ENCODE measurements around the gene SLC6A1. TPM values are rescaled to one million over a fixed set of nuclear protein-coding genes. Genes with fewer than 3 reads are reported as not detected.

Gene SLC6A1
- total and polyA plus RNA-seq, 4 donors: 16.0 to 71.9 (median 33.8) TPM

- Histone ChIP-seq H3K9ac (ENCODE audit: low read depth in 1 of 2, low read length in 2 of 2) (no peak overlapping the region), H3K27me3 (ENCODE audit: control insufficient read depth in 4 of 4, insufficient read depth in 4 of 4, low read length in 3 of 4) (no peaks in the 10 kb centered on the region), H3K36me3 (ENCODE audit: control insufficient read depth in 4 of 4, insufficient read depth in 3 of 4, low read depth in 1 of 4, low read length in 3 of 4) (no peaks in the 10 kb centered on the region), H3K4me3 (ENCODE audit: low read depth in 1 of 3, low read length in 3 of 3) (no peak overlapping the region), H3K4me1 (ENCODE audit: control insufficient read depth in 4 of 4, insufficient read depth in 4 of 4, low read length in 3 of 4) (no peaks in the 10 kb centered on the region), H3K27ac (ENCODE audit: low read depth in 1 of 2, low read length in 2 of 2) (no peak overlapping the region), H3K9me3 (ENCODE audit: control insufficient read depth in 4 of 4, low read length in 3 of 4) (no peaks in the 10 kb centered on the region)
- DNase-seq (ENCODE audit: low spot score): no peak
- no peak for TF ChIP-seq TAF1 (conservative IDR thresholded peaks at IDR 0.05)
- no peak for TF ChIP-seq RXRA (IDR thresholded peaks at IDR 0.05)
- TF ChIP-seq RAD21 (IDR thresholded peaks at IDR 0.05): no peak
- no peak for TF ChIP-seq FOXA2 (IDR thresholded peaks at IDR 0.05)
- TF ChIP-seq, protein P1, sequence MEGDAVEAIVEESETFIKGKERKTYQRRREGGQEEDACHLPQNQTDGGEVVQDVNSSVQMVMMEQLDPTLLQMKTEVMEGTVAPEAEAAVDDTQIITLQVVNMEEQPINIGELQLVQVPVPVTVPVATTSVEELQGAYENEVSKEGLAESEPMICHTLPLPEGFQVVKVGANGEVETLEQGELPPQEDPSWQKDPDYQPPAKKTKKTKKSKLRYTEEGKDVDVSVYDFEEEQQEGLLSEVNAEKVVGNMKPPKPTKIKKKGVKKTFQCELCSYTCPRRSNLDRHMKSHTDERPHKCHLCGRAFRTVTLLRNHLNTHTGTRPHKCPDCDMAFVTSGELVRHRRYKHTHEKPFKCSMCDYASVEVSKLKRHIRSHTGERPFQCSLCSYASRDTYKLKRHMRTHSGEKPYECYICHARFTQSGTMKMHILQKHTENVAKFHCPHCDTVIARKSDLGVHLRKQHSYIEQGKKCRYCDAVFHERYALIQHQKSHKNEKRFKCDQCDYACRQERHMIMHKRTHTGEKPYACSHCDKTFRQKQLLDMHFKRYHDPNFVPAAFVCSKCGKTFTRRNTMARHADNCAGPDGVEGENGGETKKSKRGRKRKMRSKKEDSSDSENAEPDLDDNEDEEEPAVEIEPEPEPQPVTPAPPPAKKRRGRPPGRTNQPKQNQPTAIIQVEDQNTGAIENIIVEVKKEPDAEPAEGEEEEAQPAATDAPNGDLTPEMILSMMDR (IDR thresholded peaks at IDR 0.05; ENCODE audit: low read depth, low read length, missing input control): no peak
- TF ChIP-seq, protein P2, sequence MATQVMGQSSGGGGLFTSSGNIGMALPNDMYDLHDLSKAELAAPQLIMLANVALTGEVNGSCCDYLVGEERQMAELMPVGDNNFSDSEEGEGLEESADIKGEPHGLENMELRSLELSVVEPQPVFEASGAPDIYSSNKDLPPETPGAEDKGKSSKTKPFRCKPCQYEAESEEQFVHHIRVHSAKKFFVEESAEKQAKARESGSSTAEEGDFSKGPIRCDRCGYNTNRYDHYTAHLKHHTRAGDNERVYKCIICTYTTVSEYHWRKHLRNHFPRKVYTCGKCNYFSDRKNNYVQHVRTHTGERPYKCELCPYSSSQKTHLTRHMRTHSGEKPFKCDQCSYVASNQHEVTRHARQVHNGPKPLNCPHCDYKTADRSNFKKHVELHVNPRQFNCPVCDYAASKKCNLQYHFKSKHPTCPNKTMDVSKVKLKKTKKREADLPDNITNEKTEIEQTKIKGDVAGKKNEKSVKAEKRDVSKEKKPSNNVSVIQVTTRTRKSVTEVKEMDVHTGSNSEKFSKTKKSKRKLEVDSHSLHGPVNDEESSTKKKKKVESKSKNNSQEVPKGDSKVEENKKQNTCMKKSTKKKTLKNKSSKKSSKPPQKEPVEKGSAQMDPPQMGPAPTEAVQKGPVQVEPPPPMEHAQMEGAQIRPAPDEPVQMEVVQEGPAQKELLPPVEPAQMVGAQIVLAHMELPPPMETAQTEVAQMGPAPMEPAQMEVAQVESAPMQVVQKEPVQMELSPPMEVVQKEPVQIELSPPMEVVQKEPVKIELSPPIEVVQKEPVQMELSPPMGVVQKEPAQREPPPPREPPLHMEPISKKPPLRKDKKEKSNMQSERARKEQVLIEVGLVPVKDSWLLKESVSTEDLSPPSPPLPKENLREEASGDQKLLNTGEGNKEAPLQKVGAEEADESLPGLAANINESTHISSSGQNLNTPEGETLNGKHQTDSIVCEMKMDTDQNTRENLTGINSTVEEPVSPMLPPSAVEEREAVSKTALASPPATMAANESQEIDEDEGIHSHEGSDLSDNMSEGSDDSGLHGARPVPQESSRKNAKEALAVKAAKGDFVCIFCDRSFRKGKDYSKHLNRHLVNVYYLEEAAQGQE (IDR thresholded peaks at IDR 0.05): no peak
- no peak for TF ChIP-seq ZBTB33 (IDR thresholded peaks at IDR 0.05)
- TF ChIP-seq MAX (IDR thresholded peaks at IDR 0.05): no peak
- TF ChIP-seq SP1 (IDR thresholded peaks at IDR 0.05): no peak
- no peak for TF ChIP-seq EGR1 (IDR thresholded peaks at IDR 0.05; ENCODE audit: low read depth in 2 of 2)
- no peak for TF ChIP-seq NR2F2 (IDR thresholded peaks at IDR 0.05)
- TF ChIP-seq HNF4A (conservative IDR thresholded peaks at IDR 0.05): no peak
- TF ChIP-seq YY1 (IDR thresholded peaks at IDR 0.05): no peak
- TF ChIP-seq, protein P3, sequence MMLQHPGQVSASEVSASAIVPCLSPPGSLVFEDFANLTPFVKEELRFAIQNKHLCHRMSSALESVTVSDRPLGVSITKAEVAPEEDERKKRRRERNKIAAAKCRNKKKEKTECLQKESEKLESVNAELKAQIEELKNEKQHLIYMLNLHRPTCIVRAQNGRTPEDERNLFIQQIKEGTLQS (IDR thresholded peaks at IDR 0.05): no peak
- TF ChIP-seq GABPA (IDR thresholded peaks at IDR 0.05 in 1 of 2, conservative IDR thresholded peaks at IDR 0.05 in 1 of 2): no peak
- no peak for TF ChIP-seq FOXA1 (IDR thresholded peaks at IDR 0.05)
- WGBS: 74% methylated on average over 10 of the region's 10 CpGs
These were observed 92.7 kb downstream of the SLC6A1 start for GRCh38 chr3:11085093-11085840.

All from liver (tissue), 9 donors.